Thymus (tissue), 11 donors: ENCODE measurements around the gene ADGRB2. TPM values are rescaled to one million over a fixed set of nuclear protein-coding genes. Genes with fewer than 3 reads are reported as not detected.
A peak's percentile ranks its signal among the peaks of the same experiment; 100 is the strongest.

Source experiments
- DNase-seq, 9 donors: peaks; one replicate each; pipeline ENCODE4 v3.0.0-alpha.2; 2013; ENCODE audit warnings: low spot score in 9 of 9, low read depth in 6 of 9, missing footprints in 1 of 9
- H3K27ac ChIP-seq, 2 donors: one replicate each; pipeline ENCODE4 v1.5.1; 2013; ENCODE audit warnings: control low read depth in 1 of 2, low read depth in 1 of 2, low read length in 1 of 2, mild to moderate bottlenecking in 1 of 2, moderate library complexity in 1 of 2
- H3K27me3 ChIP-seq, 2 donors: one replicate each; pipeline ENCODE4 v1.5.1; 2013; ENCODE audit warnings: low read length in 1 of 2; ENCODE audit not compliant: control insufficient read depth in 2 of 2, insufficient read depth in 1 of 2
- H3K36me3 ChIP-seq, 2 donors: one replicate each; pipeline ENCODE4 v1.5.1; 2013; ENCODE audit warnings: low read length in 1 of 2, mild to moderate bottlenecking in 1 of 2, moderate library complexity in 1 of 2; ENCODE audit not compliant: control insufficient read depth in 2 of 2, insufficient read depth in 2 of 2
- H3K4me1 ChIP-seq, 2 donors: one replicate each; pipeline ENCODE4 v1.5.1; 2013; ENCODE audit warnings: low read length in 2 of 2; ENCODE audit not compliant: control insufficient read depth in 2 of 2, insufficient read depth in 2 of 2
- H3K4me3 ChIP-seq, 2 donors: one replicate each; pipeline ENCODE4 v1.5.1; 2013; ENCODE audit warnings: low read length in 2 of 2, control low read depth in 1 of 2, mild to moderate bottlenecking in 1 of 2
- H3K9me3 ChIP-seq, 2 donors: one replicate each; pipeline ENCODE4 v1.5.1; 2013; ENCODE audit warnings: low read length in 1 of 2, mild to moderate bottlenecking in 1 of 2; ENCODE audit not compliant: control insufficient read depth in 2 of 2, insufficient read depth in 1 of 2
- WGBS: extraction: QIAGEN DNeasy Blood & Tissue Kit; methylation state at CpG from one replicate; pipeline ENCODE4 v1.1.7; 2013; 5-methylcytosine and 5-hydroxymethylcytosine counted together
- polyA plus RNA-seq: library from polyadenylated mRNA; stranded (reverse); fragments of 200-250 nt; gene quantifications from one replicate; pipeline ENCODE4 v1.2.3, GENCODE V29; 2013
- total RNA-seq: library from RNA; stranded (reverse); fragments of 120-200 nt; gene quantifications from one replicate; pipeline ENCODE4 v1.2.4, GENCODE V29; 2013
- donor health status: healthy.

Gene ADGRB2
- total and polyA plus RNA-seq, 2 donors, result 6.0 to 24.4 TPM

GRCh38 chr1:31771891-31772668 is 7.9 kb upstream of the ADGRB2 start:
- Histone ChIP-seq H3K4me1 (peaks cover 20 to 49% of the 10 kb centered on the region in 2 donors), H3K9me3 (no peaks in the 10 kb centered on the region), H3K27ac (peak overlapping the region in 1 of 2 donors; percentile 70), H3K27me3 (peaks cover 9 to 54% of the 10 kb centered on the region in 2 donors), H3K4me3 (peak overlapping the region; percentile 16 to 42), H3K36me3 (no peaks in the 10 kb centered on the region)
- 2% methylated on average over 68 of the region's 68 CpGs for WGBS
- DNase-seq, result peak in 1 of 9 donors; percentile 73

- Histone ChIP-seq H3K36me3 (no peaks in the 10 kb centered on the region), H3K9me3 (no peaks in the 10 kb centered on the region), H3K4me1 (peaks cover 25 to 69% of the 10 kb centered on the region in 2 donors), H3K4me3 (no peak overlapping the region), H3K27ac (no peak overlapping the region), H3K27me3 (peaks cover 9 to 40% of the 10 kb centered on the region in 2 donors)
- DNase-seq, result no peak
- WGBS, result 89% methylated on average over 12 of the region's 12 CpGs
Measured at GRCh38 chr1:31769720-31770390, 5.7 kb upstream of the ADGRB2 start.

GRCh38 chr1:31768939-31769704 is 5.0 kb upstream of the ADGRB2 start:
- H3K4me3 ChIP-seq, result no peak overlapping the region
- no peaks in the 10 kb centered on the region for H3K36me3 ChIP-seq
- WGBS, result 75% methylated on average over 5 of the region's 5 CpGs
- peaks cover 30 to 75% of the 10 kb centered on the region in 2 donors for H3K4me1 ChIP-seq
- H3K9me3 ChIP-seq, result no peaks in the 10 kb centered on the region
- H3K27me3 ChIP-seq, result peaks cover 6 to 37% of the 10 kb centered on the region in 2 donors
- no peak overlapping the region for H3K27ac ChIP-seq
- peak in 1 of 9 donors; percentile 53 for DNase-seq

GRCh38 chr1:31768407-31768907 is 4.3 kb upstream of the ADGRB2 start:
- Histone ChIP-seq H3K9me3 (no peaks in the 10 kb centered on the region), H3K27me3 (peaks cover 0 to 33% of the 10 kb centered on the region in 2 donors), H3K27ac (no peak overlapping the region), H3K36me3 (no peaks in the 10 kb centered on the region), H3K4me3 (no peak overlapping the region), H3K4me1 (peaks cover 30 to 77% of the 10 kb centered on the region in 2 donors)
- DNase-seq, result no peak
- WGBS, result 98% methylated on average over 2 of the region's 2 CpGs

GRCh38 chr1:31767225-31767624 is 3.1 kb upstream of the ADGRB2 start:
- DNase-seq, result no peak
- Histone ChIP-seq H3K9me3 (peaks cover 0 to 5% of the 10 kb centered on the region in 2 donors), H3K36me3 (no peaks in the 10 kb centered on the region), H3K27ac (no peak overlapping the region), H3K4me3 (no peak overlapping the region), H3K27me3 (peaks cover 0 to 33% of the 10 kb centered on the region in 2 donors), H3K4me1 (peaks cover 20 to 78% of the 10 kb centered on the region in 2 donors)
- 96% methylated on average over 7 of the region's 7 CpGs for WGBS

- H3K36me3 ChIP-seq, result no peaks in the 10 kb centered on the region
- H3K9me3 ChIP-seq, result peaks cover 0 to 9% of the 10 kb centered on the region in 2 donors
- DNase-seq, result no peak
- no peak overlapping the region for H3K4me3 ChIP-seq
- H3K27me3 ChIP-seq, result peaks cover 0 to 35% of the 10 kb centered on the region in 2 donors
- H3K27ac ChIP-seq, result no peak overlapping the region
- WGBS, result 86% methylated on average over 6 of the region's 6 CpGs
- peaks cover 25 to 74% of the 10 kb centered on the region in 2 donors for H3K4me1 ChIP-seq
Measured at GRCh38 chr1:31765516-31765915, 1.4 kb upstream of the ADGRB2 start.

GRCh38 chr1:31765041-31765467 is 914 bp upstream of the ADGRB2 start:
- peaks cover 25 to 73% of the 10 kb centered on the region in 2 donors for H3K4me1 ChIP-seq
- peaks cover 0 to 9% of the 10 kb centered on the region in 2 donors for H3K9me3 ChIP-seq
- 41% methylated on average over 5 of the region's 5 CpGs for WGBS
- peaks cover 0 to 38% of the 10 kb centered on the region in 2 donors for H3K27me3 ChIP-seq
- DNase-seq, result peak in 3 of 9 donors; percentile 45 to 71 (median 53)
- no peak overlapping the region for H3K27ac ChIP-seq
- H3K36me3 ChIP-seq, result no peaks in the 10 kb centered on the region
- H3K4me3 ChIP-seq, result no peak overlapping the region

GRCh38 chr1:31763671-31764311 is 349 bp downstream of the ADGRB2 start:
- Histone ChIP-seq H3K27me3 (peaks cover 0 to 42% of the 10 kb centered on the region in 2 donors), H3K9me3 (peaks cover 0 to 9% of the 10 kb centered on the region in 2 donors), H3K4me3 (peak overlapping the region; percentile 57 to 75), H3K36me3 (no peaks in the 10 kb centered on the region), H3K27ac (no peak overlapping the region), H3K4me1 (peaks cover 18 to 66% of the 10 kb centered on the region in 2 donors)
- under 1% methylated on average over 93 of the region's 93 CpGs for WGBS
- peak in 1 of 9 donors; percentile 37 for DNase-seq
